NCI-H524 treated with DMSO at 0.1 percent for 48 hours (cell line): ENCODE data around the gene TSHZ3.

Experiments used
- DNase-seq: peaks from one replicate; lab custom pipeline; 2025; lab: John Stamatoyannopoulos, UW

Gene TSHZ3

DNA sequence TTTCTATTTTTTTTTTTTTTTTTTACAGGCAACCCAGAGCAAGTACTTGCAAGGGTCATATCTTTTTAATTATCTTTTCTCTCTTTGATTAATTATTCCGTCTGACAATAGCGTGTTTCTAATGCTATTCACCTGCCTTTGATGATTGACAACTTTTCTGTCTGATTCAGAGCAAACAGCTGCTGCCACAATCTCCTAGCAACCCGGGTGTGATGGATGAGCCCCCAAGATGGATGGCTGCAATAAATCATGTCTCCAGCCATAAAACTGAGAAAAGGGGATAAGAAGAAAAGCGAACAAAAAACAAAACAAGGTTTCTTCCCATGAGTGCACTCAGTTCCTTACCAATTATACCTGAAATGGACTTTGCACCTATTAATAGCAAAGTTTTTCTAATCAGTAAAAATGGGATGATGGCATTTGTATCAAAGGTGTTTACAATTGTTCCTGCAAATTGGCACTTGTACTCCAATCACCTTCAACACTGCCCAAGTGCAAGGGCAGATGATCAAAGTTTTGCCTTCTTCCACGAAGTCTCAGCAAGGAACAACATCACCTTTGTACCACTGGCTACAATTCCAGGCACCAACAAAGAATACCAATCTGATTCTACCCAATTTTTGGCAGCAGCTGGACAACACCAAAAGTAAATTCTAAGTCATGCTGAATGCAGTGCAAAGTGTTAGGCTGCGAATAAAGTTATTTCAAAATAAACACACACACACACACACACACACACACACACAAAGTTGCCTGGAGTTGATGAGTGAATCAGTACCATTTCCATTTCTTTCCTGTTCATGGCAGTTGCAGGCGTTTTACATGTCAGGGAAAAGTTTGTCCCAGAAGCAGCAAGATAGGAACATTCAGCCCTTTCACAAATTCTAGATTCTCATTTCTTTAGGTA, 12.0 kb downstream of the TSHZ3 start:
- DNase-seq, result no peak

DNA sequence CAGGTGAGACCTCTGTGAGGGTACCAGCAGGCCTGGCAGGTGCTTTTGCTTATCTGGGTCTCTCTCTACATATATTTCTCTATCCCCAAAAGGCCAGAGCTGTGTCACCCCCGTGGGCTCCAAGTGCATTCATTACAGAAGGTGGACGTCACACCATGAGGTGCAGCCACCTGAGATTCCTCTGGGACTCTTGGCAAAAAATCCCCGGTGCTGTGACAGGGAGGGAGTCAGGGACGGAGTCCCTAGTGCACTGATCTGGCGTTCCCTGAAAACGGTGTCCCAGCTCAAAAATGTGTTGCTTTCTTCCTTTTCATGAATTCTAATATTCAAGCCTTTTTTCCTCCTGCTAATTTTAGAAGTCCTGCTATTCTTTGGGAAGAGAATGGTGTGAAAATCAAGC, 13.5 kb downstream of the TSHZ3 start:
- no peak for DNase-seq

DNA sequence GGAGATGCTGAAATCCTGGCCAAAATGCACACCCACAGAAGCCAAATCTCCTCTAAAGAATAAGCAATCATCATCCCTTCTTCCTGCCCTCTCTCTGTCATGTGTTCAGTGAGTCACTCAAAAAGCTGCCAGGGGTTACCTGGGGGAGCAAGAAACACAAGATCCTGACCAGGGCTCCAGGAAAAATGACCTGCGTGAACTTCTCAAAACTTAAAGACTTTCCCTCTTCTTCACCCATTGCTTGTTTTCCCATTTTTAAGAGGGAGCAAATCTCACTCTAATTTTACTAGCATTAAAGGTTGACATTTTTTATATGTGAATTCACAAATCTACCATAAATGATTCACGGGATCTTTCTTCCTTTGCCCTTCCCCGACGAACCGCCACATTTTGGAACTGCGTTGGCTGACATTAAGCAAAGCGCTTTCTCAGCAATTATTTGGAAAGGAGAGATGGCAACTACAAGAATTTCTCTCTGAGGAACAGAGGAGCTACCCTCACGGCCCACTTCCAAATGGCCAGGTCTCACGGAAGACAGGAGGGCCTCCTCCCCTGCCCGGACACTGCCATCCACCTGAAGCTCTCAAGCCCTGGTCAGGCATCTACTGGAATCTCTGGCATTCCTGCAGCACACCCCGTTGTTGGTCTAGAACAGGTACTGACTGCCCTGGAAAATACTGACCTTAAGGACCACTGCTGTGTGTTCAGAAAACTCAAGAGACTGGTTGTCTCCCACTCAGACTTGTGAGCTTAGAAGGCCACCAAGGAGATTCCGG, 14.2 kb downstream of the TSHZ3 start:
- DNase-seq, result no peak

DNA sequence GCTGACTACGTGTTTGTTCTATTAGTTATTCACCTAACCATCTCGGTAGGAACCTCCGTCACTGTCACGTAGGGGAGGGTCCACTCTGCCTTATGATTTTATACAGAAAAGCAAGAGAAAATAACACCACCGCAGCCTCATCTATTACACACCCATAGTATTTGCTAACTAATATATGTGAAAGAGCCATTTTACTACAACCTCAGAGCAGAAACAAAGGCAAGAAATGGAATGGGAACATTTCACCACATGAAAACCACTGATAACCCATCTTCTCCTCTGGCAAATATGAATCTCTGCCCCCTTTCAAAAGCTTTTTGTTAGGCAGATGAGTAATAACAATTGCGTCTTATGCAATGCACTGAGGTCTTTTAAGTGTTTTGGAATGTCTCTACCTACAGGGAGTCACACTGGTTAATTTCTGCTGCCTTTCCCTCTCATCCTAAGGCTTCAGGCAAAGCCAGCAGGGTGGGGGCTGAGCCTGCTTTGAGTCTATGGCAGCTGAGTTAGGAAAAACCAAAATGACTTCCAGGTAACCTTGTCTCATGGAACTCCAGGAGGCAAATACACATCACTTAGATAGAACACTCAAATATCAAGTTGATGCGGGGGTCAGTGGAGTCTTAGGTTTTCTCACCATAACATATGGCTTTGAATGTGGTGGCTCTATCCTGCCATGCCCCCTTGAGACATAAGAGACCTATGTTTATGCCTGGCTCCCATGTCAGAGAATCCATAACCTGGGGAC, 15.0 kb downstream of the TSHZ3 start:
- no peak for DNase-seq

DNA sequence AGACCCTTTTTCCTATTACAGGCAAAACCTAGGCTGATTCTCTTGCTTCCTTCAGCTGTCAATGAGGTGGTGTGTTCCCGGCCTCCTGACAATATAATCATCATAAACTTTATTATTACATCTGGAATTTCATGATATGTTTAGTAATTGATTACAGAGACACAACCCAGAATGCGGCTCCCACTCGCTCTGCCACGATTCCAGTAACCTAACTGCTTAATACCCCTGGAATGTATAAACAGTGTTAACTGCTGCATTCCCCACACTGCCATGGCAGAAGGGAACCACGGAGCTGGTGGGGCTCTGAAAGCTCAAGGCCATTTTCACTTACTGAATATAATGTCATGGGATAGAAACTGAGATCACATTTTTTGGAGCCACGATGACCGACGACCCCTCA, 17.1 kb downstream of the TSHZ3 start:
- DNase-seq, result no peak

DNA sequence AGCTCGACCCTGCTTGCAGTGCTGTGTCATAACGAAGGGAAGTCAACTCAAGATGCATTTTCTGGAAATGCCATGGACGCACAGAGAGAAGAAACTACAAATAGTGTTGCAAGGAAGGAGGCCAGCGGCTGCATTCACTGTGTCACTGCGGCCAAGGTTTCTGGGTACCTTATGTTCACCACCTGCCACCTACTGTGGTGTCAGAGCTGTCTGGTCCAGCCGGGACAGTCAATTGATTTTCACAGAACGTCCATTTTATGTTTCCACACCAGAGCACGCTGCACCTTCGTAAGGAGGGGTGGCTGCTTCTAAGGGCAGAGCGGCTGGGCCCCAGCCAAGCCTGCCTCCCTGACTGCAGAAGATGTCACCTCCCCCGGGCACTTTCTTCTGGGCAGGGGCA, 17.7 kb downstream of the TSHZ3 start:
- DNase-seq, result no peak

DNA sequence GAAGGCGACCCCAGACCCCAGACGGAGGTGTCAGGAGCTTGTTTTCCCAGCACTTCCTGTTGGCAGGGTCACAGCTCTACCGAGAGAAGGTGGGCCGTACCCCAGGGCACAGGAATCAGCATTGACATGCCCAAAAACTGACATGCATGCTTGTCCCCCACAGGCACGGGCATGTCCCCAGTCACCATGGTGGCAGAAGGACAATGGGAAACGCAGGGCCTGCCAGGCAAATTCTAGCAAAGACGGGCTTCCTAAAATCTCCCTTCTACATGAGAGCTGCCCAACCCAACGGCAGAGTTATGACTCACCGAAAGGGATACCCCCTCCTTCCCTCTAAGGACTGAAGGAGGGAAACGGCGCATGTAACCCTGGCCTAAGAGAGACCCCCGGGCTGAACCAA, 18.5 kb downstream of the TSHZ3 start:
- no peak for DNase-seq

DNA sequence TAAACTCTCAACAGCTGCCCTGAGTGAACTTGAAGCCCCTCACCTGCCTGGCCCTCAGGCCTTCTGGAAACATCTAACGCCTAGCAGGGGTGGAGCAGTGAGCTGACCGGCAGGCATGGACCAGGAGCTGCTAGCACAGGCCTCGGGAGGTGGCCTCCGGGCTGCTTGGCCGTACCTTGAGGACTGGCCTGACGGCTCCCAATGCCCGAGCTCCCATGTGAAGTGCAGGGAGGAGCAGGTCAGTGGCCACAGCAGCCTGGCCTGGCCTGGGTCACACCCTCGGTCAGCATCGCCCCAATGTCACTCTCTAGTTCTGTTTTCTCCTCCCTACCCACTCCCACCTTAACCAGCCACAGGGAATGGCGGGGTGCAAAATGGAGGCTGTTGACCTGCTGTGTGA, 19.0 kb downstream of the TSHZ3 start:
- DNase-seq, result no peak

DNA sequence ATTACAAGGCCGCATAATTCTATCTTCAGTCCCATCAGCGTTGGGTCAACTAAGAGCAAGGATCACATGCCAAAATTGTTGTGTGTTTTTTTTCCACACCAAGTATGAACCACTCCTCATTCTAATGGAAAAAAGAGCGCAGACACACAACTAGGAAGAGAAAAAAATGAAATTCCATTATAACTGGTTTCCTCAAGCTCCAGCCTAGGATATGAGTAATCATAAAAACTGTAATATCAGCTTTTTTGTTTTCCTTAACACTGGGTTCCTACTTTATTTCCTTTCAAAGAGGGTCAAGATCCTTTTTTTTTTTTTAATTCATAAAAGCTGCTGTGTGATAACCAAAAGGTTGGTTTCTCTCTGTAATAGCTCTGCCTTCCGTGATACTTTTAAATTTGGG, 19.4 kb downstream of the TSHZ3 start:
- no peak for DNase-seq

DNA sequence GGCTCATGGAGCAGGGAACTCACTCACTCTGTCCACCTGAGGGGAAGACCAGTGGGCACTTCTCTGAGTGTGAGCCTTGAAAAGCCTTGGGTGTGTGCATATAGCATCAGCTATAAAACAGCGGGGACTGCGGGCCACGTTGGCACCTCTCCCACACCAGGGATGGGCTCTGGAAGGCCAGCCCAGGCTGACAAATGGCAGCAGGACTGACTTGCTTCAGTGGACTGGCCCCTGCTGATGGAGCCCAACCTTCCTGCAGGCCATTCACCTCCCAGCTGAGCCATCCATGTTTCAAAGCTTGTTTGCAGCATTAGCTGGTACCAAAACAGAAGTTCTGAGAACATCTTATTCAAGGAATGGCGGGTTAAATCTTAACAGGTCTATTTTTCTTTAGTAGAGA, 21.0 kb downstream of the TSHZ3 start:
- no peak for DNase-seq

DNA sequence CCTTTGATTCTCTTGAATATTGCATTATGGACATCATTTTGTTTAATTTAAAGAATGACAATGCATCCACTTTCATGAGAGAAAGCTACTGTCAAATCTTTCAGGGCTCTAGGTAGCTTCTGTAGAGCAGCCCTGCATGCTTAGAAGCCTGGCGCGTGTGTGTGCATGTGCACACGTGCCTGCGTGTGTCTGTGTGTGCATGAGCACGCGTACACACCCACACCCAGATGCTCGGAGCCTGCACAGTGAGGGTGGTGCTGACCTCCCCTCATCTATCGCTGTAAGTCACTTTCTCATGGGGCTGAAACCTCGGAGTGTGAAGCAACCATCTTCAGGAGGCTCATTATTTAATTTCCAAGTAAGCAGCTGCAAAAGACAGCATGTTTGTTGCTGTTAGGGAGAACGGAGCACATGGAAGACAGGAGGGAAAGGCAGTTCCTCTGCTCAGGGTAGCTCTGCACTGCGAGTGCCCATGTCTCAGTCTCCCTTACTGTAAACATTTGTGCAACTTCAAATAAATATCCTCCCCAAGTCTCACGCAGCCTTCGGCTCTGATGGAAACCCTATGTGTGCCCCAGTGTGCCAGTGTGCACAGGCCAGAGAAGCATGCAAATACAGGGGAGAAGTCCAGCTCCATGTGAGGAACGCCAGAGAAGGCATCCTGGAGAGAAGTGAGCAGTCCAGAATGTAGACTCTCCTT, 22.8 kb downstream of the TSHZ3 start:
- no peak for DNase-seq

DNA sequence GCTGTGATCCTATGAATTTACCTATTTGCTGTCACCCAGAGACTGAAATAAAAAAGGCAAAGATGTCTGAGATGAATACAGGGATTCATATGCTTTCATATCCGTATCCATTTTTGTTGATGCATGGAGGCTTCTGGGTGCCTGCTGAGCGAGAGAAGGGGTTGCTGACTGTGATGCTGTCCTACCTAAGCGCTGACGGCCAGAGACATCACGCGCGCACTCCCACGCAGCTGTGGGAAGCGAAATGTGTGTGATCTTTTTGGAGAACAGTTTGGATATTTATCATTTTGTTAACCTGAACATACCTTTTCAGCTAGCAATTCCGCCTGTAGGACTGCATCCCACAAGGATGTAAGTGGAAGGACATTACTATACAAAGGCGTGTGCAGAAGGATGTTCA, 23.9 kb downstream of the TSHZ3 start:
- DNase-seq, result no peak

DNA sequence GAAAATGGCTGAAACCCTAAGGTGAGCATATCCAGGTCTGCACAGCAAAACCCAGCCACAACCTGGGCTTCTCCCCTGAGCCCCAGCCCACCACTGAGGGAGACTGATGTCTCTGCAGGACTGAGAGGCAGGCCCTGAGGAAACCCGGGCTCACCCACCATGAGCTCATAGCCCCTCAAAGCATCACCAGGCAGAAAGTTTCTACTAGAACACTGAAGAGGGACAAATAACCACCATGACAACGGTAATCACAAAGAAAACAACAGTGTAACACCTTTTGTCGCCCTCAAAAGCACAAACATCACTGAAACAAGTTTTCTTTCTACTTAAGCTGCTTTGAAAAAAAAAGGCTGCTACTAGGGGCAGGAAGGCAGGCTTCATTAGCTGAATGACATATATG, 29.8 kb downstream of the TSHZ3 start:
- no peak for DNase-seq

DNA sequence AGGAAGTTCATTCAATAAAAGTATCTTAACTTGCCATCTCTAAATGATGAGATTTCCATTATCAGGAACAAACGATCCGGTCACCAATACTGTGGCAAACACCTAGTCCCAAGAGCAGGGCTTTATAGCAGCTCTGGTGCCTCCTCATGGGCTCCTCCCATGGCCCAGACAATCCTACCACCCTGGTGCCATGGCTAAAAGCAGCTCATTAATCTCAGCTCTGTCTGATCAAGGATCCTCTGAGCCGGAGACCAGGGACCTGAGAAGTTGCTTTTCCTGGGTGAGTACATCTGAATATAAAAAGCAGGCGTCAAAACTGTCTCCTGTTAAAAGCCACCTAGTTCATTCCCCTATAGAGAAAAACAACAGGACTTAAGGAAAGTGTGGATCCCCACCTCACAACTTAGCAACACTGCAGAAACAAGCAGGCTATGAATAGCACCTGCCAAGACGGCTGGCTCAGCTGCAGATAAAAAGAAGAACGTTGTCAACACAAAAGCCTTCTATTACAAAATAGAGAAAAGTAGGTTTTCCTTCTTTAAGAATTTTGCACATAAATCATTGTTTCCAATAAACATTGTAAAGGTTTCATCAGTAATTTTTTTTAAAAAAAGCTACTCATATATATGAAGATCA, 30.3 kb downstream of the TSHZ3 start:
- no peak for DNase-seq

DNA sequence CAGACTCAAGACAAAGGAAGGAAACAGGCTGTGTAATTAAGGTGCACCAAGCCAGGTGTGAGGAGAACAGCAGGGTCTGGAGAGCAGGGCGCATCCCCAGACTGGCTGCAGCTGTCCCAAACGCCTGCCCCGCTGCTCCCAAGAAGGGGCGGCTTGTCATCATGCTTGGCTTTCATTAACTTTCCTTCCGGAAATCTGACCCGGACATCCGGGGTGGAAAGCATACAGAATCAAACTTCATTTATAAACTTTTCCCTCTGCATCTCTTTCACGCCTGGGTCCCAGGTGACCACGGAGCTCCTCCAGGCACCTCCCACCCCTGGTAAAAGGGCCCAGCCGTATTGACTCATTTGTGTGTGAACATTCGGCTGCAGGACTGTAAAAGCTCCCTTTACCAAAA, 31.7 kb downstream of the TSHZ3 start:
- no peak for DNase-seq

DNA sequence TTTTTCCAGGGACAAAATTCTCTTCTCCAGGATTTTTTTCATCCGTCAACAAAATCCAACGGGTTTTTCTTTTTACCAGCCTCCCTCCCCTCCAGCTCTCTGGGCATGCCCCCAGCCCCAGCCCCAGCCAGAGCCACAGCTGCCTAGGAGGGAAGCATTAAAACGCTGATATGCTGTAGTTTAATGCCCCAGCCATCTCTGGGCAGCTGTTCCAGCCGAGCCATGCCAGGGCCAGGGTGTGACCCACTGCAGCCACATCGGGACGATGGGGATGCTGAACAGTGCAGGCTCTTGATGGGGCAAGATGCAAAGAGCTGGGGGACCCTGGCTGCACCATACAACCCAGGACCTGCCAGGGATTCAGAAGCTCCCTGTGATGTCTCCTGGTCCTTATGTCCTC, 32.1 kb downstream of the TSHZ3 start:
- DNase-seq, result no peak

DNA sequence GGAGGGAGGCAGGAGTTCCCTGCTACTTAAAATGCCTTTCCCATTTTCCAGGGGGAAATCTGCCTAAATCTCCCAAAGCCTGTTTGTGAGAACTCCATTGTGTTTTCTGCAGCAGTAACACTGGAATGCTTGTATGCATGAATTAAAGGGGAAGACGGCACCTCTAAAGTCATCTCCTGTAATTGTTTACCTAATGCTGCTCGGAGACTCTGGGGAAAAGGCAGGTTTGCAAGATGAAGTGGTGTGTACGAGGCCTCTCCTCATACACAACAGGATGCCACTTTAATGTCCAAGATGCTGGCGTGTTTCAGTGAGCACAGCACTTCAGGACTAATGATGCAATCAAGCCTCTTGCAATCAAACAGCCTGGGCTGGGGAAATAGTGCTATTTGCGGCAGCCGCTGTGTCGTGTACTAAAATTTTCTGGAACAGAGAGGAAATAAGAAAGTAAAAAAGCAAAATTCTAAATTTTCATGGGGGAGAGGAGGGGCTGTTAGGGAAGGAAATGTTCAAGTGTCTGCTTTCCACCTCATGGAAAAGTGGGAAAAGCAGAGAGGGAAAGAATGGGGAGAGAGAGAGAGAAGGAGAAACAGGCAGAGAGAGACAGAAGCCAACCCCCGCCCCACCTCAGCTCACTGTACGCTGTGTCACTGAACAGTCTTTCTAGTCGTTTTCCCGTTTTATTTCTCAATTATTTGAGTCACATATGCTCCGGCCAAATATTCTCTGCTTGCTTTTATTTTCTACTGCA, 32.9 kb downstream of the TSHZ3 start:
- DNase-seq, result no peak

DNA sequence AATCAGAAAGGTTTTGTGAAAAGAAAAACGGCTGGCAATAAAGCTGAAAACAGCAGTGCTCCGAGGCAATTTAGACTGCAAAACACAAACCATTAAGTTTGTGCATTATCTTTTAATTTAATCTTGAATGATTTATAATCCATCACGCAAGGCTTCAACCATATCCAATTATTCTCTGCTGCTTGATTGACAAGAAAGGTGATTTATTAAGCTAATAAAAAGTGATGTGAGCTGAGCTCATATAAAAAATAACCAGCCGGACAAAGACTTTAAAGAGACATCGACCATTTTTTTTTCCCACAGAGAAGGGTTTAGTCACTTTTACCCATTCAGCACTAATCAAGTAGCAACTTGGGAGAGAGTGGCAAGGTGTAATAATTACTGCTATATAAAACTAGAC, 33.6 kb downstream of the TSHZ3 start:
- DNase-seq, result no peak

DNA sequence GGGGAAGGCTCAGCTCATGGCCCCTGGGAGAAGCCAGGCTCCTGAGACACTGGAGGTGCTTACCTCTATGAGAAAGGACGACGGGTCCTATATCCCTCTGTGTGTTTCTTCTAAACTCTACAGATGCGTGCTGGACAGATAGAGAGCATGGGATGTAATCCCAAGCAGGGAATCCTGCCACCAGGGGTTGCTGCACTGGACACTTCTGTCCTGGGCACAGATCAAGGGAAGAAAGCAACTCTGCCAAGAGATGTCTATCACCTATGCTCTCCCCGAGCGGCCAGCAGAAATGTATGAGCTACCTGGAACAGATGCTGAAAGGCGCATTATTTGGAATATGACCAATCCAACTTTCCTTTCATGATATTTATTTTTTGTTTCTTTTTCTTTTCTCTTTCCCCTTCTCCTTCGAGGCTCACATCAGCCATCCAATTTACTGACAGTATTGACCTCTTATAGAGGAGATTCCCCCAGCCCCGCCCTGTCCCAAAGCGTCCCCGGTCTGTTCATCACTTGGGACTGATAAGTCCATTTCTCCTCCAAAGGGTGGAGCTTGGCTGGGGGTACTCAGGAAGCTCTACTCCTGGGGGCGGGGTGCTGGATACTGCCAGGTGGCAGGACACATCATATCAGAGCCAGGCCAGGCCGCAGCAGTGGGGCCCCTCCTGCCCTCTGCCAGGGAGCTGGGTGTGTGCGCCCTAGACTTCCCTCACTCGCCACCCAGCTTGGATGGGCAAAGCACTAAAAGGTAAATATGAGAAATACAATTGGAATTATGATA, 34.2 kb downstream of the TSHZ3 start:
- DNase-seq, result no peak

DNA sequence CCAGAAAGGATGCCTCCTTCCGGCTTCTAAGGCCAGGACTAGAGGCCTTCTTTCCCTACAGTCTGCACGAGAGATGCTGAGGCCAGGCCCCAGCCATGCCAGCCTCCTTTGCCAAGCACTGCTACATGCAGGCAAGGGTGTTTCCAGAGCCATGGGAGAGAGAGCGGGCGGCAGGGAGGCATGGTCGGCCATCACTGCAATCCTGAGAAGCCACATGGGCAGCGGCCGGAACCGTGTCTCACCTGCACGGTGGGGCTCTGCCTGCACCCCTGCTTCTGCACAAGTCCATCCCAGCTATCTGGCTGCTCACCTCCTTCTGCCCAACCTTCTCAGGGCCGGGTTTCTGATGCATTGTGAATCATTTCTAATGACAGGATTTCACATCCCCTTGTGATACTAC, 35.1 kb downstream of the TSHZ3 start:
- no peak for DNase-seq
